GM12878 (cell line): ENCODE data around the gene TMEM52. TPM values are rescaled to one million over a fixed set of nuclear protein-coding genes. Genes with fewer than 3 reads are reported as not detected.

Experiments used
- CHD2 ChIP-seq: IDR thresholded peaks from 2 replicates; pipeline ENCODE4 v1.6.1; 2011; ENCODE audit warnings: low read depth, low read length, improper control_type of control experiment, borderline replicate concordance
- CHD4 ChIP-seq: fragments of 200-600 bp; sonication (generic); IDR thresholded peaks from 2 replicates; pipeline ENCODE4 v1.6.1; 2016; ENCODE audit warnings: mild to moderate bottlenecking
- HSF1 ChIP-seq: fragments of 150-350 bp; IDR thresholded peaks from 2 replicates; pipeline ENCODE4 v1.6.1; 2014; ENCODE audit warnings: mild to moderate bottlenecking, low read depth, low read length
- IKZF2 ChIP-seq, 2 experiments: fragments of 450-650 bp; IDR thresholded peaks; 2 replicates each; pipeline ENCODE4 v1.6.1; 2017; ENCODE audit warnings: mild to moderate bottlenecking in 2 of 2, moderate library complexity in 2 of 2
- MXI1 ChIP-seq: fragments of 150-350 bp; IDR thresholded peaks from 2 replicates; pipeline ENCODE4 v1.6.1; 2011; ENCODE audit warnings: low read depth, mild to moderate bottlenecking, inconsistent platforms, low read length, improper control_type of control experiment
- MYB ChIP-seq: fragments of 150-350 bp; IDR thresholded peaks from 2 replicates; pipeline ENCODE4 v1.6.1; 2014; ENCODE audit warnings: mild to moderate bottlenecking, low read depth, low read length, borderline replicate concordance
- PAX5 ChIP-seq: IDR thresholded peaks from 2 replicates; pipeline ENCODE4 v1.6.1; 2011; ENCODE audit warnings: low read depth, low read length, borderline replicate concordance
- RELA ChIP-seq: fragments of 450-650 bp; IDR thresholded peaks from 2 replicates; pipeline ENCODE4 v1.8.0; 2014; ENCODE audit warnings: borderline replicate concordance; ENCODE audit not compliant: partially characterized antibody
- SIN3A ChIP-seq: IDR thresholded peaks from 2 replicates; pipeline ENCODE4 v1.6.1; 2012; ENCODE audit warnings: low read depth, low read length, improper control_type of control experiment
- SP1 ChIP-seq: IDR thresholded peaks from one replicate; pipeline ENCODE4 v1.6.1; 2011; ENCODE audit warnings: low read depth, low read length
- TARDBP ChIP-seq: IDR thresholded peaks from 2 replicates; pipeline ENCODE4 v1.6.1; 2016; ENCODE audit warnings: borderline replicate concordance
- polyA plus RNA-seq, 11 experiments: library from polyadenylated mRNA; depleted of rRNA in 4 of 11; unstranded in 6 of 11; stranded (reverse) in 5 of 11; fragments of >200 nt; fragmentation: Nextera tagmentation in 4 of 11; fragmentation: Illumina TruSeq in 1 of 11; extraction: Ambion mirVana in 4 of 11; extraction: Trizol in 1 of 11; gene quantifications; 1 replicate in 1 of 11; 2 replicates in 10 of 11; pipeline versions ENCODE4 v1.2.1 to v1.2.3, GENCODE V29; 2011 to 2016; ENCODE audit warnings: inconsistent platforms in 2 of 11, missing spikeins in 2 of 11, low read depth in 1 of 11
- total RNA-seq, 4 experiments: library from RNA; depleted of rRNA in 3 of 4; stranded (reverse); fragments of >200 nt in 3 of 4; fragmentation: Illumina TruSeq in 1 of 4; extraction: Trizol in 1 of 4; gene quantifications; 2 replicates each; pipeline versions ENCODE4 v1.2.1 to v1.2.3, GENCODE V29; 2013 to 2021
- TF ChIP-seq, protein P1 (sequence below): IDR thresholded peaks from 2 replicates; pipeline ENCODE4 v1.6.1; 2011; ENCODE audit warnings: low read depth, low read length, improper control_type of control experiment, borderline replicate concordance
- TF ChIP-seq, protein P2 (sequence below): IDR thresholded peaks from 2 replicates; pipeline ENCODE4 v1.6.1; 2012; ENCODE audit warnings: low read length, inconsistent platforms

Gene TMEM52
- total and polyA plus RNA-seq, 10 of the 15 experiments (the other 5 are each of a cell fraction or from before 2014, with no cell fraction given) = 0.17 to 0.33 (median 0.24) TPM; not detected in 7

DNA sequence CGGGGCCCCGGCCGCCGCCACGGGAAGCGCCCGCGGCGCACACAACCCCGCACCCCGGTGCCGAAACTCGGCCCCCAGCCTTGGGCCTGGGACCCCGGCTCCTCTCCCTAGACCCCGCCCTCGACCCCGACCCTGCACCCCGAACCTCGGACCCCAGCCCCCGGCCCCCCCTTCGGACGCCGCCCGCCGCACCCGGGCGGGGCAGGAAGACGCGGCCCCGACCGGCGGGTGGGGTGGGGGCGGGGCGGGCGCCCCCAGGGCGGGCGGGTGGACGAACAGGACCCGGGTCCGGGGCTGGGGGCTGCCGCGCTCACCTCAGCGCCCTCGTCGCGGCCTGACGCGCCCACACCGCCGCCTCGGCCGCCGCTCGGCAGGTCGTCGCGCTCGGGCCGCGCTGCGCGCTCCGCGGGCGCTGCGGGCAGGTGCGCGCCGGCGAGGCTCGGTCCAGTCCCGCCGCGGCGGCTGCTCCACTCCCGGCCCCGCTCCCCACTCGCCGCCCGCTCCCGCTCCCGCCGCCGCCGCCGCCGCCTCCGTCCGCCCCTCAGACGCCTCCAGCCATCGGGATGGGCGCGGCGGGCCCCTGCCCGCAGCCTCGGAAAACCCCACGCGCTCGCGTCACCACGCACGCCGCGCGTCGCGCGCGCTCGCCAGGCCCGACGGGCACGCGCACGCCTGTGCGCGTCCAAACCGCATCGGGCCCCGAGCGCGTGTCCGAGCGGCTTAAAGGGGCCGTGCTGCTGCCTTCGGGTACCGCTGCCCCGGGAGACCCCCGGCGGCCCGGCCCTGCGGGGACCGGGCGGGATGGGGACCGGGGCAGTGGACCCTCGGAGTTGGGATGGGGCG, 28.4 kb downstream of the TMEM52 start, which contains the start of gene GNB1 (continued):
- peak; percentile 77 for TF ChIP-seq MXI1
- no peak for TF ChIP-seq HSF1
- TF ChIP-seq, protein P1, sequence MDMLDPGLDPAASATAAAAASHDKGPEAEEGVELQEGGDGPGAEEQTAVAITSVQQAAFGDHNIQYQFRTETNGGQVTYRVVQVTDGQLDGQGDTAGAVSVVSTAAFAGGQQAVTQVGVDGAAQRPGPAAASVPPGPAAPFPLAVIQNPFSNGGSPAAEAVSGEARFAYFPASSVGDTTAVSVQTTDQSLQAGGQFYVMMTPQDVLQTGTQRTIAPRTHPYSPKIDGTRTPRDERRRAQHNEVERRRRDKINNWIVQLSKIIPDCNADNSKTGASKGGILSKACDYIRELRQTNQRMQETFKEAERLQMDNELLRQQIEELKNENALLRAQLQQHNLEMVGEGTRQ = no peak
- TF ChIP-seq CHD4 = no peak
- TF ChIP-seq IKZF2 (IDR thresholded peaks at IDR 0.05) = no peak
- TF ChIP-seq RELA = peak; percentile 95
- TF ChIP-seq TARDBP = no peak
- 0 out of 2 replicates have a peak, but pooled peaks have one; percentile 17 for TF ChIP-seq PAX5
- TF ChIP-seq CHD2 = no peak
- TF ChIP-seq, protein P2, sequence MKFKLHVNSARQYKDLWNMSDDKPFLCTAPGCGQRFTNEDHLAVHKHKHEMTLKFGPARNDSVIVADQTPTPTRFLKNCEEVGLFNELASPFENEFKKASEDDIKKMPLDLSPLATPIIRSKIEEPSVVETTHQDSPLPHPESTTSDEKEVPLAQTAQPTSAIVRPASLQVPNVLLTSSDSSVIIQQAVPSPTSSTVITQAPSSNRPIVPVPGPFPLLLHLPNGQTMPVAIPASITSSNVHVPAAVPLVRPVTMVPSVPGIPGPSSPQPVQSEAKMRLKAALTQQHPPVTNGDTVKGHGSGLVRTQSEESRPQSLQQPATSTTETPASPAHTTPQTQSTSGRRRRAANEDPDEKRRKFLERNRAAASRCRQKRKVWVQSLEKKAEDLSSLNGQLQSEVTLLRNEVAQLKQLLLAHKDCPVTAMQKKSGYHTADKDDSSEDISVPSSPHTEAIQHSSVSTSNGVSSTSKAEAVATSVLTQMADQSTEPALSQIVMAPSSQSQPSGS = no peak
- TF ChIP-seq MYB = no peak
- TF ChIP-seq SIN3A = peak; percentile 25; the same call in 1 of the 2 replicates
- TF ChIP-seq SP1 = peak; percentile 24
- TF ChIP-seq, all 136 proteins: peak for 38
